ENCODE data around the gene ZNF428.

The ZNF428 gene

GRCh38 chr19:43634068-43634467 is 14.6 kb upstream of the ZNF428 start:
- no peak for TF ChIP-seq CTCF (conservative IDR thresholded peaks at IDR 0.05)
- H3K27ac ChIP-seq = no peak overlapping the region

DNA sequence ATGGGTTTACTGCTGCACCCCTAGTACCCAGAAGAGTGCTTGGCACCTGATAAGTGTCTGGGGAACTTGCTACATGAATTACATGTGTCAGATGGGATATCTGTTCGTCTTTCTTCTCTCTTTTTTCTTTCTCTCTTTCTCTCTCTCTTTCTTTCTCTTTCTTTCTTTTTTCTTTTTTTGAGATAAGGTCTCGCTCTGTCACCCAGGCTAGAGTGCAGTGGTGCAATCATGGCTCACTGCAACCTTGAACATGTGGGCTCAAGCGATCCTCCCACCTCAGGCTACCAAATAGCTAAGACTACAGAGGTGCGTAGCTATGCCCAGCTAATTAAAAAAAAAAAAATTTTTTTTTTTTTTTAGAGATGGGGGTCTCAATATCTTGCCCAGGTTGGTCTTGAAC is 14.1 kb upstream of the ZNF428 start:
- no peak overlapping the region for H3K27ac ChIP-seq
- no peak for TF ChIP-seq CTCF (conservative IDR thresholded peaks at IDR 0.05)

DNA sequence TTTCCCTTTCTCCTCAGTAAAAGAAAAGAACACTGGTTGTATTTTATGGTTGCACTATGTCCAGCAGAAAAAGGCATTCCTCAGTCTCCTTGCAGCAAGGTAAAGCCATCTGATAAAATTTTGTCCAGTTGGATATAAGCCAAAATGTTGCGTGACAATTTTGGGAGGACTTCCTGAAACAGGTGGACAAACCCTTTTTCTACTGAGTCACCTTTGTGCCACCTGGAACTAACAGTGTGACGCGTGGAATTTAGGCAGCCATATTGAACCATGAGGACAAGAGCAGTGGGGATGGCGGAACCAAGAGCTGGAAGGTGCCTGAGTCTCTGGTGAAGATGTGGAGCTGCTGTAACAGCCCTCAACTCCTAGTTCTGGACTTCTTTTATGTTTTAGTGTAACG is 12.1 kb upstream of the ZNF428 start:
- TF ChIP-seq CTCF (conservative IDR thresholded peaks at IDR 0.05) = no peak
- no peak overlapping the region for H3K27ac ChIP-seq

- no peak overlapping the region for H3K27ac ChIP-seq
- no peak for TF ChIP-seq CTCF (conservative IDR thresholded peaks at IDR 0.05)
These were observed 9.4 kb upstream of the ZNF428 start for GRCh38 chr19:43628646-43629326.

DNA sequence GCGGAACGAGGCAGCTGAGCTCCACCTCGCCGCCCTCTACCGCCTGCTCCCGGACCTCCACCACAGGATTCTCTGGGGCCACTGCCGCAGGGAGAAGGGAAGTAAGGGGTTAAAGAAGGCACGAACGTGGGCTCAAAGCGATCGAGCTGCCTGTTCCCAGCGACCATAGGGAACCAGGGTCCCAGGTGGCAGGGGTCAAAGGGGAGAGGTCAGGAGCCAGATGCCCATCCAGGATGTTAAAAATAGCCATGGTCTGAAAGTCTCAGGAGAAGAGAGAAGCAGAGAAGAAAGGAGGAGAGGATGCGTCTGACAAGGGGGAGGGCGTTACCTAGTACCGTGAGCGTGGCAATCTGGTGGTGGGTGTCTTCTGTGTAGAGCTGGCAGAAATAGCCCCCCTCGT is 7.4 kb upstream of the ZNF428 start:
- H3K27ac ChIP-seq = no peak overlapping the region
- no peak for TF ChIP-seq CTCF (conservative IDR thresholded peaks at IDR 0.05)

DNA sequence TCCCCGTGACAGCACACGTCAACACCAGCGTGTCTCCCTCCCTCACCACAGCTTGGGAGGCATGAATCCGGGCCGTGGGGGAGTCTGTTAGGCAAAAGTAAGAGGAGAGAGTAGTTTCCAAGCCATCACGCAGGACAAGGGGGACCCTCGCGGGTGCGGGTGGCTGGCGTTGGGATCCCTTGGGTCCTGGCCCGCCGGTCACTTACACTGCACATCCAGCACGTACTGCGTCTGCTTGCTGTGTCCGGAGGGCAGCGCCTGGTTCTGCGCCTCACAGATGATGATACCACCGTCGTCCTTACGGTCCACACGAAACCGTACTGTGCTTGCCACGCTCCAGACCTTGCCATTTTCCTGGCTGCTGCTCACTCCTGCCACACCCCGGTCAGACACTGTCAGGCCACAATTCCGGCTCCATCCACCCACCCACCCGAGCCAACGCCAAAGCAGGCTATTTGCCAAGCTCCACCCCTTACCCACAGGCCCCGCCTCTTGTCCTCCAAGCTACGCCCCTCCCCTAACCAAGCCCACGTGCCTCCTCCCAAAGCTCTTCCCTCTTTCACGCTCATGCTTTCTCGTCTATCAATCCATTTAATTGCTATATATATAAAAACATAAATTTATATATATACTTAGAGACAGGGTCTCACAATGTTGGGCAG is 6.6 kb upstream of the ZNF428 start:
- no peak for TF ChIP-seq CTCF (conservative IDR thresholded peaks at IDR 0.05)
- H3K27ac ChIP-seq = no peak overlapping the region

- H3K27ac ChIP-seq = no peak overlapping the region
- no peak for TF ChIP-seq CTCF (conservative IDR thresholded peaks at IDR 0.05)
These were observed 5.5 kb upstream of the ZNF428 start for GRCh38 chr19:43624933-43625332.
